Astrocyte of the cerebellum (primary cell): ENCODE measurements around the gene DOCK2.
A peak's percentile ranks its signal among the peaks of the same experiment; 100 is the strongest.

ENCODE experiments used
- DNase-seq: peaks from one replicate; pipeline ENCODE4 v3.0.0-alpha.2; 2011; ENCODE audit warnings: low read depth
- H3K4me3 ChIP-seq: 2 replicates; pipeline ENCODE4 v1.5.1; 2011; ENCODE audit warnings: mild to moderate bottlenecking, low read depth, low read length, moderate library complexity
- CTCF ChIP-seq: IDR thresholded peaks from 2 replicates; pipeline ENCODE4 v1.5.1; 2012; ENCODE audit warnings: low read length, low read depth, moderate library complexity, mild to moderate bottlenecking; ENCODE audit errors: missing control alignments
- in situ Hi-C: cut with HindIII; loops from 2 replicates; pipeline ENCODE4 v1.10.0; 2017; ENCODE audit warnings: low sequenced_read_pairs

DOCK2 gene

DNA sequence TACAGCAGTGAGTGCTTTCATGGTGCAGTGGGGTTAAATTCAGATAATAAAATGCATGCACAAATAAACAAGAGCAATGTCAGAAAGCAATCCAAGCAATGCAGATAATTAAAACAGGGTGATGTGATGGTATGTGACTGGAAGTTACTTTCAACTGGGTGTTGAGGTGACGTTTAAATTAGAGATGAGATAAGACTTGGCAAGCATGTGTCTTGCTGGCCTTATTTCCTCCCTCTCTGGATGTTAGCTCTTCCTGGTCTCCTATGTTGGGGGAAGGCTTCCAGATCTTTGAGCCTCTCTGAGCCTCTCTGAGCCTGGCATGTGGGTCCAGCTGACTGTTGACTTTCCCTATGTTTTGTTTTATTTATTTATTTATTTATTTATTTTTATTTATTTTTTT, 54.4 kb downstream of the DOCK2 start:
- in situ Hi-C loops, result no loop called here
- no peak for DNase-seq
- H3K4me3 ChIP-seq, result no peak overlapping the region
- TF ChIP-seq CTCF, result no peak

- DNase-seq, result no peak
- in situ Hi-C loops, result no loop called here
- H3K4me3 ChIP-seq, result no peak overlapping the region
- TF ChIP-seq CTCF, result no peak
Measured at GRCh38 chr5:169694091-169694625, 57.1 kb downstream of the DOCK2 start.

DNA sequence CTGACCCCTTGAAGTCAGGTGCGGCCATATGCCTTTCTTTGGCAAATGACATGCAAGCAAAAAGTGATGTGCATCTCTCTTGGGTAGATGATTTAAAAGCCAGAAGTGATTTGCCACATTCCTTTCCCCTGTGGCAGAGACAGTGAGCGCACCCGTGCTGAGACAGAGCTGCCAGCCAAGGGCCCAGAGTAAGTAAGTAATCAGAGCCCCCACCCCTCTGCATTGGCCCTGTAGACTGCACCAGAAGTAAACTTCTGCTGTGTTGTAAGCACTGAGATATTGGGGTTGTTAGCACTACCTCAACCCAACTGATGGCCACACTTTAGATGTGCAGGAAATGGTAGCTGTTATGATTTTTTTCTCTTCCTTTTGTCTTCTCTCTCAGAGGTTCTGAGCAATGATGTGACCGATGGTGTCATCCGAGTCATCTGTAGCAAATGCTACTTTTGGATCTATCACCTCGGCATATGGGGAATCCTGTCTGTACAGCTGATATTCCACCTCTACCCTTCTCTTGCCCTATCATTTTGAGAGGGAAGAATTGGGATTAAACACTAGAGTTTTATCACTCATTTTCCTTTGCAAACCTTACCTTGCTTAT, 58.0 kb downstream of the DOCK2 start:
- in situ Hi-C loops, result loop anchor here (5.0 kb wide), 1 partner anchor 287 kb away; the partner anchor contains the start of gene INSYN2B
- H3K4me3 ChIP-seq, result no peak overlapping the region
- TF ChIP-seq CTCF, result no peak
- no peak for DNase-seq

- H3K4me3 ChIP-seq, result no peak overlapping the region
- peak; percentile 99 for DNase-seq
- in situ Hi-C loops, result loop anchor here (5.0 kb wide), 1 partner anchor 286 kb away; the partner anchor contains the start of gene INSYN2B
- TF ChIP-seq CTCF, result no peak
Measured at GRCh38 chr5:169695919-169696490, 58.9 kb downstream of the DOCK2 start.

DNA sequence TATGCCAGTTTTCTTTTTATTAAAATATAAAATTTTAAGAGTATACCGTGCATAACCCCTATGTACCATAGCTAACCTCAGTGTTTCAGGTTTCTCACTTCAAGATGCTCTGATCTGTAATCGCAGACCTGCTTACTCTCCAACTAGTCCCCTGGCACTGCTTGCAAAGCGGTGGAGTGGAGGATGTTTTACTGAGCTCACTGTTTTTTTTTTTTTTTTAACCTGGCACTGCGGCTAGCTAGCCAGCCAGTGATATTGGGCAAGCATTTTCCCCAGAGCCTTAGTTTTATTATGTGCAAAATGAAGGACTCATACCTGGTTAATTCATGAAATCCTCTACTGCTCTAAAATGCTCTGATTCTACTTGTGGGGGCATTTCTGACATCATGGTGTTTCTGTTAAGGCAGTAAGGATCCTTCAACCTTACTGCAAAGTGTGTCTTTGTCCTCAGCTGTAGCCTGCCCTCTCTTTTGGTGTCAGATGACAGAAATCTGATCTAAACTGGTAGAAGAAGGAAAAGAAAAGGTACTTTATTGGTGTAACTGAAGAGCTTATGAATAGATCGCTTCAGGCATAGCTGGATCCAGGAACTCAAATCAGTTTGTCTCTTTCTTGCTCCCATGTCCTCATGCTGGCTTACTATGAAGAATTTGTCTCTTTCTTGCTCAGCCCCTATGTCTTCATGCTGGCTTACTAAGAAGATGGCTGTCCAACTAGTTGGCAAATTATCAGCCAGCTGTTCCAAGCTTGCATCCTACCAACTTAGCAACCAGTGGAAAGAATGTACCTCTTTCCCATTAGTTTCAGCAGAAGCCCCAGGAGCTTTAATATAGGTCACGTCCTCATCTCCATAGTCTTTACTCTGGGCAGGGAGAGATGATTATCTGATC, 59.8 kb downstream of the DOCK2 start:
- DNase-seq, result no peak
- in situ Hi-C loops, result loop anchor here (5.0 kb wide), 1 partner anchor 285 kb away; the partner anchor contains the start of gene INSYN2B
- H3K4me3 ChIP-seq, result no peak overlapping the region
- no peak for TF ChIP-seq CTCF

DNA sequence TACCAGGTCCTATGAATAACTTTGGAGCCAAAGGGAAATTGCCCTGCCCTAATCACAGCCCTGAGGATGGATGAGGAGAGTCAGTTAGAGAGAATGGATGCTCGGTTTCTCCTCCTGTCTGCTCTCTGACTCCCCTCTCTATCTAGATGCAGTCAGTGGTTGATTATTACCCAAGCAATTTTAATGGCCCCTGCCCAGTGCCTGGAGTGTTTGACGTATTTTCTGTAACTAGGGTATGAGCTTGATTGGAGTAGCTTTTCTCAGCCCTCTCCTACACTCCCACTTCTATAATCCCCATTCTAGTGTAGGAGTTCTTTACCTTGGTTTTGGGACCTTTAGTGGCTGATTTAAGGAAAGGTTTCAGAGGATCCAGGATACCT, 60.4 kb downstream of the DOCK2 start:
- no peak for DNase-seq
- TF ChIP-seq CTCF, result no peak
- in situ Hi-C loops, result loop anchor here (5.0 kb wide), 1 partner anchor 285 kb away; the partner anchor contains the start of gene INSYN2B
- H3K4me3 ChIP-seq, result no peak overlapping the region
